Stimulated activated naive CD4-positive, alpha-beta T cell (primary cell): ENCODE results near the gene TTC5.
"Not testable (repeated sequence)": the region's sequence is repeated elsewhere in the genome, so short reads cannot be mapped to it uniquely, and the experiment has no call there.

Experiments used
- DNase-seq, 6 experiments: peaks; one replicate each; lab custom pipeline; 2025; lab: John Stamatoyannopoulos, UW

TTC5 gene, protein sequence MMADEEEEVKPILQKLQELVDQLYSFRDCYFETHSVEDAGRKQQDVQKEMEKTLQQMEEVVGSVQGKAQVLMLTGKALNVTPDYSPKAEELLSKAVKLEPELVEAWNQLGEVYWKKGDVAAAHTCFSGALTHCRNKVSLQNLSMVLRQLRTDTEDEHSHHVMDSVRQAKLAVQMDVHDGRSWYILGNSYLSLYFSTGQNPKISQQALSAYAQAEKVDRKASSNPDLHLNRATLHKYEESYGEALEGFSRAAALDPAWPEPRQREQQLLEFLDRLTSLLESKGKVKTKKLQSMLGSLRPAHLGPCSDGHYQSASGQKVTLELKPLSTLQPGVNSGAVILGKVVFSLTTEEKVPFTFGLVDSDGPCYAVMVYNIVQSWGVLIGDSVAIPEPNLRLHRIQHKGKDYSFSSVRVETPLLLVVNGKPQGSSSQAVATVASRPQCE

DNA sequence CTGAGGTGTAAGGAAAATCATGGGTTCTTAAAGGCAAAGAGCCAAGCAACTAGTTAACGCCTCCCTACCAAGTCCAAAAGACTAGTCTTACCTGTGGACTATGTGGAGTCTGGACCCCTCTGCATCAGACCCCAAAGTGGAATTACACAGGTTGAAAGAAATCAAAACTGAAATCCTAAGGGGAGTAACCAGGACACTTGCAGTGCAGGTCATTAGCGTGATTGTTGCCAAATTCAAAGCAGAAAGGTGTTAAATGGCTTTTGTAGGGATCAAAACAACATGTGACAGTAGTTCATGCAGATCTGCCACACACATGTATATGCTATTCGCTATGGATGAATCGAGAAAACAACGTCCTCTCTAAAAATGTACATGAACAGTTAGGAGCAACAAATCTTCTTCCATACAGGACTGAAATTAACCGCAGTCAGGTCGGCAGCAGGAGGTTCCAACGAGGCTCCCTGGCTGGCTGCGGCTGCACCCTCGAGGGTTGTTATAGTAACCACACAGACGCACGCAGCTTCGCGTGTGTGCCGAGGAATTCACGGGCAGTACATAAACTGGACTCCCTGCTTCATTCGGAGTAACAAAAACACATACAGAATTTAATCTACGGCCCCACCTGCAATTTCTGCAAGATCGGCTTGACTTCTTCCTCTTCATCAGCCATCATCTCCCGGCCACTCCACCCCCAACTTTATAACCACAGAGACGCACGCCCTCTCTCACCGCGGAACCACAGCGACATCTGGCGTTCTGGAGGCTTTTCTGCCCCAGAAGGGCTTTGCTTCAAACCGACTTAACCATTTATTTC, at the start of gene TTC5:
TSS of gene TTC5 (minus strand) at position 687 of the 814 bp plus-strand sequence. CDS start at position 673, 14 bp downstream.
- peak; percentile 78 to 94 (median 85) for DNase-seq

DNA sequence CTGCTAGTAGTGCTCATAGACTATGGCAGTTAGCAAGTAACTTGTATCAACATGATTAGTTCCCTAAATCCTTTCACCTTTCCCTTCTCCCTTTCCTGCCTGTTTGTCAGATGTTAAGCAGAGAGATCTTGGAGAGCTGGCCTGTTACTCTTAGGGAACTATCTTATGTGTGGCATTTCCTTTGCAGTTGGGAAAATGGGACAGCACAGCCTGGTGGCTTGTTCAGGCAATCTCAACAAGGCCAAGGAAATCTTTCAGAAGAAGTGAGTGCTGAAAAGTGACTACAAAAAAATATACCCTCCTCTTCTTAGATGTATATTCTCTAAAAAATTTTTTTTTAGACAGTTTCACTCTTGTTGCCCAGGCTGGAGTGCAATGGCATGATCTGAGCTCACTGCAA, 45.1 kb upstream of the TTC5 start:
- no peak for DNase-seq

DNA sequence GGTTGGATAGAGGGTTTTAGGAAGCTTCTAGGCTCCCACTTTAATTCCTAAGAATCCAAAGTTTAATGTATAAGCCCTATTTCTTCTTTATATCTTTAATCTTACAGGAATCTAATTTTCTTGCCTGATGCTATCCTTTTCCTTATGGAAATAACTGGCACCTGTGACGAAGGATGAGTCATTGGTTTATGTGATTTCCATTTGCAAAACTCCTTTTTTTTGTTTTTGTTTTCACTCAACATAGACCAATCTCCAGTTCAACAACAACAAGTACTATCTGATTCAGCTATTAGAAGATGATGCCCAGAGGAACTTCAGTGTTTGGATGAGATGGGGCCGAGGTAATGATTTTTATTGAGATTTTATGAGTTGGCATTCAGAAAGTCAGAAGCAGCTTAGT, 44.5 kb upstream of the TTC5 start:
- no peak for DNase-seq

DNA sequence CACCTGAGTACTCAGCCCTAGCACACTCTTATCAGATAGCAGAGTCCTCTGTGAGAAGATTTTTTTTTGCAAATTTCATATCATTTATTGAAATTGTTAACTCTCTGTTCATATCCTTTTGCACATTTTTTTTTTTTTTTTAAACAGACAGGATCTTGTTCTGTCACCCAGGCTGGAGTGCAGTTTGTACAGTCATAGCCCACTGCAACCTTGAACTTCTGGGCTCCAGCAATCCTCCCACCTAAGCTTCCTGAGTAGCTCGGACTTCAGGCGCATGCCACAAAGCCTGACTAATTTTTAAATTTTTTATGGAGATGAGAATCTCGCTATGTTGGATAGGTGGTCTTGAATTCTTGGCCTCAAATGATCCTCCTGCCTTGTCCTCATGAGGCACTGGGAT, 42.0 kb upstream of the TTC5 start:
- DNase-seq: no peak

DNA sequence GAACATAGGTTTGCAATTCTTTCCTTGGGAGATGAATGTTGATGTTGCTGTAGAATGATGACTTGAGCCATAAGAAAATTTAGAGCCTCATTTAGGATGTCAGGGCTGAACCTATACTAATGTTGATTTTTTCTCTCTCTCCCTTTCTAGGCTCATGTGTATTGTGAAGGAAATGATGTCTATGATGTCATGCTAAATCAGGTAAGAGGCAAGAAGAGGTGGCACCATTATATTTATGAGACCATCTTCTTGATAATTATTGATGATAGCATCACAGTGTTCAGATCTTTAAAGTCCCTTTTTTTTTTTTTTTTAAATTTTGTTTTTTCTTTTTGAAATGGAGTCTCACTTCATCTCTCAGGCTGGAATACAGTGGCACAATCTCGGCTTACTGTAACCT, 41.0 kb upstream of the TTC5 start:
- no peak for DNase-seq

DNA sequence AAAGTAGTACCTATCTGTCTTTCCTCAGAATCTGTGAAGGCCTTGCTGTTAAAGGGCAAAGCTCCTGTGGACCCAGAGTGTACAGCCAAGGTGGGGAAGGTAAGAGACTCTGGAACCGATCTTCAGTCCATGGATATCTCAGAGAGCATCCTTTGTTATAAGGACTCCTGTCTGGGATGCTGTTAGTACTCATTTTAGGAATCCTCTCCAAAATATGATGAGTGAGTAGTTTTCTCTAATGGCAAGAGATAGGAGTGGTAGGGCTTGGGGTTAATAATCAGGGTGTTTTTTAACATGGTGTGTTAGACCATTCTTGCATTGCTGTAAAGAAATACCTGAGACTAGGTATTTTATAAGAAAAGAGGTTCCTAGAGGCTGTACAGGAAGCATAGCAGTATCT, 39.6 kb upstream of the TTC5 start:
- DNase-seq: no peak

DNA sequence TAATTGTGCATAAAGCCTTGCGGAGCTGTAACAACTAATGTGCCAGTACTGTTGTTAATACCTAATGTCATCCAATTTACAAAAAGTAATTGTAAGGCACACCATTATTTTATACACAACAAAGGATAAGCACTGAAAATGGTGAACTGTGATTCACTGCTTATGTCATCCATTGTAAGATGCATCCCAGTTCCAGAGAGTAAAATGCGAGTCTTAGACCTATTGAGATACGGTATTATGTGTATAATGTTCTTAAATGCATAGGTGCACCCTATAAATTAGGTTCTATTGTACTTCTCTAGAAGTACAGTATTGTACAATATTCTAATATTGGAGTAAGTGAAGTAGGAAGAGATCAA, 38.1 kb upstream of the TTC5 start:
- DNase-seq: no peak

DNA sequence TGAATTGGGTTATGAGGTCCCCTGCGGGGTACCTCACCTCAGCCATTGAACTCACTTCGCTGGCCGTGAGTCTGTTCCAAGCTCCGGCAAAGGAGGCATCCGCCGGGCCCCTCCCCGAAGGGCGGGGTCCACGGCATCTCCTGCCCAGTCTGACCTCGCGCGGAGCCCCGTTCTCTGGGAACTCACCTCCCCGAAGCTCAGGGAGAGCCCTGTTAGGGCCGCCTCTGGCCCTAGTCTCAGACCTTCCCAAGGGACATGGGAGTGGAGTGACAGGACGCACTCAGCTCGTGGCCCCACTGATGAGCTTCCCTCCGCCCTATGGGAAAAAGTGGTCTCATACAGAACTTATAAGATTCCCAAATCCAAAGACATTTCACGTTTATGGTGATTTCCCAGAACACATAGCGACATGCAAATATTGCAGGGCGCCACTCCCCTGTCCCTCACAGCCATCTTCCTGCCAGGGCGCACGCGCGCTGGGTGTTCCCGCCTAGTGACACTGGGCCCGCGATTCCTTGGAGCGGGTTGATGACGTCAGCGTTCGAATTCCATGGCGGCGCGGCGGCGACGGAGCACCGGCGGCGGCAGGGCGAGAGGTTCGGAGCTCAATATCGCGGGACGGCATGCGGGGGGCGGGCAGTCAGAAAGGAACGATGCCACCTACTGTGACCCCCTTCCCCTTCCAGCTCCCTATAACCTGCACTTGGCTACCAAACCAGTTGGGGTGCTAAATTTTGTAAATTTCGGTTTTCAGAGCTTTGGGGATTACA, 37.5 kb upstream of the TTC5 start, which contains the start of gene PARP2:
TSS of gene PARP2 (plus strand) at position 544 of the 770 bp plus-strand sequence. CDS start at position 551, 7 bp downstream.
- peak; percentile 88 to 95 (median 92) for DNase-seq

DNA sequence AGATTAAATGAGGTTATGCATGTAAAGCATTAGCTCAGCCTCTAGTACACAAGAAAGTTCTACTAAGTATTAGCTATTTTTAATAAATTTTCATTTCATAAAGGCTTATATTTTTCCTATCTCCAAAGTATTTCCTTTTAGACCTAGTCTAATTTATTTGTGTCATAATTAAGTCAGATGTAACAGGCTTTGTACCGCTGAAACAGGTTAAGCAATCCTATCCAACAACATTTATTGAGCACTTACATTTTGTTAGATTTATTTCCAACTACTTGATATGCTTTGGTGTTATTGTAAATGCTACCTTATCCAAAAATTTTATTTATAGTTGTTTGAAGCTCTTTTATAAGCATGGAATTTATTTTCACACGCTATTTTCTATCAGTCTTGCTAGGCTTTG, 35.9 kb upstream of the TTC5 start:
- DNase-seq: no peak

DNA sequence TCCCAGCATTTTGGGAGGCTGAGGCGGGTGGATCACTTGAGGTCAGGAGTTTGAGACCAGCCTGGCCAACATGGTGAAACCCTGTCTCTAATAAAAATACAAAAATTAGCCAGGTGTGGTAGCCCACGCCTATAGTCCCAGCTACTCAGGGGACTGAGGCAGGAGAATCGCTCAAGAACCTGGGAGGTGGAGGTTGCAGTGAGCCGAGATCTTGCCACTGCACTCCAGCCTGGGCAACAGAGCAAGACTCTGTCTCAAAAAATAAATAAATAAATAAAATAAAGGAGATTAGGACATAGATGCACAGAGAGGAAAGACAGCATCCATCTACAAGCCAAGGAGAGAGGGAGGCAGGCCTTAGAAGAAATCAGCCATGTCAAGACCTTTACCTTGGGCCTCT, 35.3 kb upstream of the TTC5 start:
- DNase-seq: not testable (repeated sequence)

DNA sequence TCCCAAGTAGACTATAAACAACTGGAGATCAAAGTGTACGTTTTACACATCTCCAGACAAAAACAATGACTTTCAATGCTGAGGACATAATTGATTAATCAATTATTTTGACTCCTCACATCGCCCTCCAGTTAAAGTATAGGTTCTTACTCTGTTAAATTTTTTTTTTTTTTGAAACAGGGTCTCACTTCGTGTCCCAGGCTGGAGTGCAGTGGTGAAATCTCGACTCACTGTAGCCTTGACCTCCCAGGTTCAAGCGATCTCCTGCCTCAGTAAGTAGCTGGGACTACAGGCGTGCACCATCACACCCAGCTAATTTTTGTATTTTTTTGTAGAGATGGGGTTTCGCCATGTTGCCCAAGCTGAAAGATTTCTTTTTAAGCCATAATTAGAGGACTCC, 28.3 kb upstream of the TTC5 start:
- DNase-seq: no peak

DNA sequence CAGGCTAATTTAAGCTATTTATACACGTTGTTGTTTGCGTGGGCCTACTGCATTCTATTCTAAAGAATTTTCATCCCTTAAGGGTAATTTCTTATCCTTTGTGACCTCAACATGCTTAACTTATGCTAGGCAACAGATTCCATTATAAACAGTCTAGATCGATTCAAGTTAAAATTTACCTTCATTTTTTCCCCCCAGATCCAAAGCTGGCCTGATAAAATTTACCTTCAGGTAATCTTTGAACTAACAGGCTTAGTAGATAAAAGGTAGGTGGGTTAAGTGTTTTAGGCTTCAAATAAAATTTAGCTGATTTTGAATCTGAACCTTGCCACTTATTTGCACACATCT, 27.7 kb upstream of the TTC5 start:
- DNase-seq: no peak

DNA sequence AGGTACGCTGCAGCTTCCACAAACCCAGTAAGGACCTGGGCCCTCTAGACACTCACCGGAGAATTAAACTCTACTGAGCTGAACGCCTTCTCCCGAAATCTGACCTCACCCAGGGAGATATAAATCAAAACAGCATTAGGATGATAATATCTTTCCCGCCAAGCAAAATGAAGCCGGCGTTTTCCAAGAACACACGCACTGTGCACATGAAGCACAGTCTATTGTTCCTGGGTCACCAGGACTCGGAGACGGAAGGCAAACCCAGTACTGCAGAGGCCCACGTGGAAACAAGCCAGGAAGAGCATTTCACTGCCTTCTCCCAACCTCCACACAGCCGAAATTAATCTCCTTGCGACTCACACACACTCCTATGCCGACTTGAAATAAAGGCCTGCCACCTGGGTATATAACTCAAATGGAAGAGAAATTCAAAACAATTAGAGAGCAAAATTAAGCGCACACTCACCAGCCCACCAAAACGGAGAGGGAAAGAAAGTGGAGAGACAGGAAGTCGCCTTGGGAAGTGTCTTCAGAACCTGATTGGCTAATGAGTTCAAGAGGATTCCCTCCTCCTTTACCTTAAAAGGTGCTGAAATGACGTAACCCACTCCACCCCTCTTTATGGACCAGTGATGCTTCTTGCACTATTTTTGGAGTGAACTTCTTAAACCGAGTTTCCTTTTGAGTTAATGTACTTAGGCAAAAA, 27.2 kb upstream of the TTC5 start, which contains the start of gene CCNB1IP1:
TSS of gene CCNB1IP1 (minus strand) at position 492 of the 706 bp plus-strand sequence. CDS start 16,756 bp downstream, outside the sequence.
- peak; percentile 11 to 72 (median 58) for DNase-seq

DNA sequence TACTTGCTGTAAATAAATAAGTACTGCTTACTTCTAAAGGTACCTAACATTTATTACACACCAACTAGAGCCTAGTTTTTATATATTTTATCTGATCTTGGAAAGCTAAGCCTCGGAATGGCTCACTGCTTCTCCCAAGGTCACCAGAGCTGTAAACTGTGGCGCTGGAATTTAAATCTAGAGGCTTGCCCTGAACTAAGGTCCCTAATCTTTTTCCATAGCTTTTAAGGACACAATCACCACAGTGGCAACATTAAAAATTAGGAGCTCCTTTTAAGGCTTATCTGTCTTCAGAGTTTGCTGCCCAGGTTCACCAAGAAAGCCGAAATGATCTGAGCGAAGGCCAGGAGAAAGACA, 26.7 kb upstream of the TTC5 start:
- DNase-seq: no peak

DNA sequence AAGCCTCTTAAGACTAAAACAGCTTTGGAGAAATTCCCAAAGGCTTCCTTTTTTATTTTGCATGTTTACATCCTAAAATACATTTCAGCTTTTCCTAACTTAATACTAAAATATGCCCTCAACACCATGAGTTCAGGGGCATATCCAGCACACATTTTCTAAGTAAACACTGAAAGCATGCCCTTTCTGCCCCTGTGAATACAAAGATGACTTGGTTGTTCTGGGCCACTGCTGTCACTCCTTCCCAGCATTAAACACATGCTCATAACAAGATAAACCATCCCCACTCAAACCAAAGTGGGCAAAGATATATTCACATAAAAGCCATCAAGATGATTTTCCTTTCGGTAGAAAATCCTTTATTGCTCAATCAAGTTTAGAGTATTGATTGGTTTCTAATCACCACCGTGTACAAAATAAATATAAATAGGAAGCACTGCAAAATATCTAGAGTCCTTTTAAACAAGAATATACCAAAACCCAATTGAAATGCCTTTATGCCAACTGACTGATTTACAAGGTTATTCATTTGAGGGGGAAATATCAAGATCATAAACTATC, 25.4 kb upstream of the TTC5 start:
- no peak for DNase-seq

DNA sequence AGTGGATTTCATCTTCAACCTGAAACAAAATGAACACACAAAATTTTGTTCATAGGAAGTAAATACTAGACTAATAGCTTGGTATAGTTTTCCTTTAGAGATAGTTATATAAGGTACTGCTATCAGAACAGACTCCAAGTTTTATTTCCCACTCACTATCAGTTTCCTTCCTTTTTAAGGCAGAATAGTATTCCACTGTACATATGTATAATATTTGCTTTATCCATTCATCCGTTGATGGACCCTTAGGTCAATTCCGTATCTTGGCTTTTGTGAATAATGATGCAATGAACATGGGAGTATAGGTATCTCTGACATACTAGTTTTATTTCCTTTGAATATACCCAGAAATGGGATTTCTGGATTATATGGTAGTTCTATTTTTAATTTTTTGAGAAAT, 23.6 kb upstream of the TTC5 start:
- no peak for DNase-seq

DNA sequence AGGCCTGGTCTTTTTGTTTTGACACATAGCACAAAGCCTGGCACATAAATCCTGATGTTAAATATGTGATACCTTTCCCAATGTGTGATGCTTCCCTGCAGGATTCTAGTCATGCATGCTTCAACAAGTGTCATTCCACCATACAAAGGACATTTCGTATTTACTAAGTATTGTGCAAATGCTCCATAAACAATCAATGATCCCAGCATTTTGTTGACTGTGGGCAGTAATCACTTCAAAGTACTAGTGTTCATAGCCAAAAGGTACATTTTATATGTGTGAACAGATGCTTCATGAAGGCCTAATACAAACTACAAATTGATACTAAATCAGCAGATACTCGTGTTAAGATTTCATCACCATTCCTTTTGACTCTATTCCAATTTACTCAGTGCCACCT, 23.0 kb upstream of the TTC5 start:
- DNase-seq: no peak

DNA sequence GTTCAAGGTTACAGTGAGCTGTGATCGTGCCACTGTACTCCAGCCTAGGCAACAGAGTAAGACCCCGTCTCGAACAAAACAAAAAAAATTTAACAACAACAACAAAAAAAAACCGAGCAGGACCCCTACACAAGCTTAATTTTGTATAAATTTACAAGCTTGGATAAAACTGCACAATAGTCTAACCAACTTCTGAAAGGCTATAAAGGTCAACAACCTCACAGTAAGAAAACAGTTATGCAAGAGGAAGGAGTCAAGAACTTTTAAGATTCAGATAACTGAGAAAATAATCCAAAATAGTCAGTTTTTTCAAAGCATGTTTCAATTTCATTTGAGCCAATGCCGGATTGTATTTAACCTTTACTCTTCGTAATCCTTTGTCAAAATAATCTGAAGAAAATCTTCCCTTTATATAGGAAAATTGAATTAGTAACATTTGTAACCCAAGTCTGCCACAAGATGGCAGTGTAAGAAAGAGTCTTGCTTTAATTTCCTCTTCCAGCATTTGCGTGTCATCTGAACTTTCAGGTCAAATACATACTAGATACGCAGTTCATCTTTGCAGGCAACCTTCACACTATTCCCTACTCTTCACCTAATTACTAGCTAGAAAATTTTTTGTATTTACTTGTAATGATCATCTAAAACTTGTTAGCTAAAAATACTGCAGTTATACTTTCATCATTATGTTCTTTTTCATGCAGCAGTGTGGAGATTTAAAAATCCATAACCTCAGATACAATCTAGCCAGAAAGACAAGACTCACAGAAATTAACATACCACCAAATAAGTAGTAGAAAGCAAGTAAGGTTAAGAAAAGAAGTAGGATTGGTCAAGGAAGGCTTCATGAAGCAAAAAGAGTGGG, 21.5 kb upstream of the TTC5 start:
- DNase-seq: peak in 4 of 6 experiments; percentile 3 to 77 (median 60)

DNA sequence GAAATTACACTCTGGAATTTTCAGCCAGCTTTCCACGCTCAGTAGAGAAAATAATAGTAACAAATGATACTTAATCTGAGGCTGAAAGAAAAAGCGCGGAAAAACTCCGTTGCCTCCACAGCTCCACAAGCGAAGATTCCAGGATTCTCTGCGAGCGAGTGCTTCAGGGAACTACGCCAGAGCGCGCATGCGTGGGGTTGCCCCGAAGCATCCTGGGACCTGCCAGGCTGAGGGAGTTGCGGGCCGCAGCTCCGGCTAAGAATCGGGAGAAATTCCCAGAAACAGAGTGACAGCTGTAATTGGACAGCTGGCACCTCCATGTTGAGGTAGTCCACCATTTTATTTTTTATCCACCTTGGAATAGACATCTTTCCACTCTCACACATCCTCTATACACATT, 12.0 kb upstream of the TTC5 start:
- DNase-seq: no peak

DNA sequence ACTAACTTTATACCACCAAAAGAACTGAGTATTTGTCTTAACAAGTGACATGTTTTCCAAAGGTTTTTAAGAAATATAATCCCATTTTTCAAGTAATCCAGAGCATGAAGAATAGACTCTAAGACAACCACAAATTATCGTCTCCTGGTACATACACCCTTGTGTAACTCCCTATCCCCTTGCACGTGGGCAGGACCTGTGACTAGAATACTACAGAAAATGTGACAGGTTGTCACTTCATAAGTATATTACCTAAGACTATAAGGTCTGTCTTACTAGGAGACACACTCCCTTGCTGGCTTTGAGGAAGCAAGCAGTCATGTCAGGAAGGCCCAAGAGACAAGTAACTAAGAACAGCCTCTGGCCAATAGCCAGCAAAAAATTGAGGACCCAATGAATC, 8.3 kb upstream of the TTC5 start:
- DNase-seq: no peak

DNA sequence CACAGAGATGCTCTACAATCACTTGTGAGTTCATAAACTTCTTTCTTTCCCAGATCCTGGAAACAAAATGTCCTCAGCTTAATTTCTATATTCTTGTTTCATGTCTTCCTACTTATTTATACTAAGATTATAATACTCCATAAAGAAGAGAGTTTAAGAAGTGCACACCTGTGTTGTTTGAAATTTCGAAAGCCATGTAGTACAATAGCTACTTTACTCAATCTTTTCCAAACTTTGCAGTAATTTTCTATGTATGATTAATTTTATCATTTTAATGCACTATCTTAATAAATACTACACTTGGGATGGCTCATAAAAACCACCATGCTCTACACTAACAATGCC, 300 bp upstream of the TTC5 start:
- no peak for DNase-seq
